OCI-LY3 (cell line): ENCODE data around the gene SLC9C1.

ENCODE experiments used
- H2AFZ ChIP-seq: fragments of 200-600, 300-600 bp; shearing (Covaris generic); 2 replicates; pipeline ENCODE4 v1.6.0; 2014; ENCODE audit warnings: antibody characterized with exemption, low read depth, low read length
- H3K27ac ChIP-seq: fragments of 200-600, 300-600 bp; sonication (generic); 2 replicates; pipeline ENCODE4 v1.5.1; 2014; ENCODE audit warnings: mild to moderate bottlenecking, low read length, moderate library complexity, mixed read lengths
- H3K27me3 ChIP-seq: fragments of 200-600, 300-600 bp; sonication (generic); 2 replicates; pipeline ENCODE4 v1.6.1; 2014; ENCODE audit warnings: low read depth, low read length, mixed read lengths
- H3K36me3 ChIP-seq: fragments of 200-600, 300-600 bp; sonication (generic); replicated peaks from 2 replicates; pipeline ENCODE3; 2014; ENCODE audit warnings: low read depth, low read length, mixed read lengths
- H3K4me1 ChIP-seq: fragments of 300-600, 200-600 bp; sonication (generic); 2 replicates; pipeline ENCODE4 v1.6.1; 2014; ENCODE audit warnings: low read length, mixed read lengths
- H3K4me2 ChIP-seq: fragments of 200-600, 300-600 bp; sonication (generic); 2 replicates; pipeline ENCODE4 v1.6.1; 2014; ENCODE audit warnings: low read length, mixed read lengths
- H3K4me3 ChIP-seq: fragments of 300-600, 200-600 bp; sonication (generic); 2 replicates; pipeline ENCODE4 v1.5.1; 2014; ENCODE audit warnings: antibody characterized with exemption, mild to moderate bottlenecking, low read length, moderate library complexity
- H3K79me2 ChIP-seq: fragments of 300-600, 200-600 bp; shearing (Covaris generic); 2 replicates; pipeline ENCODE4 v1.6.1; 2014; ENCODE audit warnings: mild to moderate bottlenecking, low read length, mixed read lengths
- H3K9ac ChIP-seq: fragments of 300-600, 200-600 bp; shearing (Covaris generic); 2 replicates; pipeline ENCODE4 v1.6.0; 2014; ENCODE audit warnings: mild to moderate bottlenecking, low read length, moderate library complexity
- H3K9me3 ChIP-seq: fragments of 200-600, 300-600 bp; shearing (Covaris generic); 2 replicates; pipeline ENCODE4 v1.6.1; 2014; ENCODE audit warnings: low read length, mixed read lengths; ENCODE audit not compliant: insufficient read depth
- H4K20me1 ChIP-seq: fragments of 200-600, 300-600 bp; sonication (generic); 2 replicates; pipeline ENCODE4 v1.6.1; 2016; ENCODE audit warnings: low read length, mixed read lengths; ENCODE audit not compliant: insufficient read depth
- EZH2phosphoT487 ChIP-seq: fragments of 200-600 bp; shearing (Covaris generic); IDR thresholded peaks from 2 replicates; pipeline ENCODE4 v1.6.1; 2018; ENCODE audit warnings: antibody characterized with exemption, mixed run types, low read depth
- TF ChIP-seq, protein P1 (sequence below): fragments of 200-600, 300-600 bp; sonication (generic); IDR thresholded peaks from 2 replicates; pipeline ENCODE4 v1.5.1; 2014; ENCODE audit warnings: antibody characterized with exemption, low read length, low read depth

SLC9C1 gene

DNA sequence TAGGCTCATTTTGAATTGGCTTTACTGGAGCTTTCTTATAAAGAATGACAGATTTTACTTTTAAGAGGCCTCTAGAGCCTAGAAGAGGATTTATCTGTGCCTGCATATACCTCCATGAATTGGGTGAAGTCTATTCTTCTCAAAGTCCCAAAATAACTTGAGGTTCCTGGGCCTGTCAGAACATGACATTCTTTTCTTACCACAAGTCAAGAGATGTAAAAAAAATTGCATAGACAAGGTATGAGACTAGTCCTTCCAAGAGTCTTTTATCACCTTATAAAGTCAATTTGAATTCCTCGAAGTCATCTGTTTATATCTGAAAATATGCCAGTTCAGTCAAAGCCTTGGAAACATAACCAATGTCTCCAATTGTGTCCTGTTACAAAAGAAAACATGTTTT is 21.8 kb upstream of the SLC9C1 start:
- no peak overlapping the region for H2AFZ ChIP-seq
- peaks cover 8% of the 10 kb centered on the region; the same call in 1 of the 2 replicates for H3K9me3 ChIP-seq
- H3K79me2 ChIP-seq: no peaks in the 10 kb centered on the region
- no peaks in the 10 kb centered on the region for H3K27me3 ChIP-seq
- H3K4me3 ChIP-seq: no peak overlapping the region
- peaks cover 3% of the 10 kb centered on the region for H3K36me3 ChIP-seq
- no peak overlapping the region for H3K27ac ChIP-seq
- H4K20me1 ChIP-seq: no peaks in the 10 kb centered on the region
- H3K4me1 ChIP-seq: no peaks in the 10 kb centered on the region
- no peak overlapping the region for H3K4me2 ChIP-seq
- no peak overlapping the region for H3K9ac ChIP-seq
- TF ChIP-seq EZH2phosphoT487: no peak
- TF ChIP-seq, protein P1, sequence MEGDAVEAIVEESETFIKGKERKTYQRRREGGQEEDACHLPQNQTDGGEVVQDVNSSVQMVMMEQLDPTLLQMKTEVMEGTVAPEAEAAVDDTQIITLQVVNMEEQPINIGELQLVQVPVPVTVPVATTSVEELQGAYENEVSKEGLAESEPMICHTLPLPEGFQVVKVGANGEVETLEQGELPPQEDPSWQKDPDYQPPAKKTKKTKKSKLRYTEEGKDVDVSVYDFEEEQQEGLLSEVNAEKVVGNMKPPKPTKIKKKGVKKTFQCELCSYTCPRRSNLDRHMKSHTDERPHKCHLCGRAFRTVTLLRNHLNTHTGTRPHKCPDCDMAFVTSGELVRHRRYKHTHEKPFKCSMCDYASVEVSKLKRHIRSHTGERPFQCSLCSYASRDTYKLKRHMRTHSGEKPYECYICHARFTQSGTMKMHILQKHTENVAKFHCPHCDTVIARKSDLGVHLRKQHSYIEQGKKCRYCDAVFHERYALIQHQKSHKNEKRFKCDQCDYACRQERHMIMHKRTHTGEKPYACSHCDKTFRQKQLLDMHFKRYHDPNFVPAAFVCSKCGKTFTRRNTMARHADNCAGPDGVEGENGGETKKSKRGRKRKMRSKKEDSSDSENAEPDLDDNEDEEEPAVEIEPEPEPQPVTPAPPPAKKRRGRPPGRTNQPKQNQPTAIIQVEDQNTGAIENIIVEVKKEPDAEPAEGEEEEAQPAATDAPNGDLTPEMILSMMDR: no peak

- H2AFZ ChIP-seq: no peak overlapping the region
- TF ChIP-seq, protein P1: no peak
- TF ChIP-seq EZH2phosphoT487: no peak
- no peak overlapping the region for H3K4me2 ChIP-seq
- no peaks in the 10 kb centered on the region for H3K27me3 ChIP-seq
- H4K20me1 ChIP-seq: no peaks in the 10 kb centered on the region
- H3K4me3 ChIP-seq: no peak overlapping the region
- H3K27ac ChIP-seq: no peak overlapping the region
- H3K79me2 ChIP-seq: no peaks in the 10 kb centered on the region
- H3K9ac ChIP-seq: no peak overlapping the region
- peaks cover 8% of the 10 kb centered on the region; the same call in 1 of the 2 replicates for H3K9me3 ChIP-seq
- H3K4me1 ChIP-seq: no peaks in the 10 kb centered on the region
- peaks cover 3% of the 10 kb centered on the region for H3K36me3 ChIP-seq
Measured at GRCh38 chr3:112314649-112315048, 20.6 kb upstream of the SLC9C1 start.

GRCh38 chr3:112308151-112308911 is 14.3 kb upstream of the SLC9C1 start:
- H3K27ac ChIP-seq: no peak overlapping the region
- TF ChIP-seq EZH2phosphoT487: no peak
- TF ChIP-seq, protein P1: no peak

GRCh38 chr3:112307557-112307956 is 13.5 kb upstream of the SLC9C1 start:
- H2AFZ ChIP-seq: no peak overlapping the region
- no peaks in the 10 kb centered on the region for H3K9me3 ChIP-seq
- H3K27ac ChIP-seq: no peak overlapping the region
- TF ChIP-seq, protein P1: no peak
- no peak for TF ChIP-seq EZH2phosphoT487
- no peaks in the 10 kb centered on the region for H3K79me2 ChIP-seq
- no peaks in the 10 kb centered on the region for H4K20me1 ChIP-seq
- no peaks in the 10 kb centered on the region for H3K27me3 ChIP-seq
- H3K36me3 ChIP-seq: no peaks in the 10 kb centered on the region
- no peak overlapping the region for H3K4me2 ChIP-seq
- H3K4me1 ChIP-seq: peaks cover 14% of the 10 kb centered on the region
- H3K4me3 ChIP-seq: no peak overlapping the region
- H3K9ac ChIP-seq: no peak overlapping the region

More at GRCh38 chr3:112308151-112308911, 14.3 kb upstream of the SLC9C1 start:
- Histone ChIP-seq H3K4me1 (peaks cover 12% of the 10 kb centered on the region), H3K27me3 (no peaks in the 10 kb centered on the region), H4K20me1 (no peaks in the 10 kb centered on the region), H3K9ac (no peak overlapping the region), H2AFZ (no peak overlapping the region), H3K9me3 (no peaks in the 10 kb centered on the region), H3K79me2 (no peaks in the 10 kb centered on the region), H3K36me3 (no peaks in the 10 kb centered on the region), H3K4me2 (no peak overlapping the region), H3K4me3 (no peak overlapping the region)
